NOMO-1 (cell line): ENCODE data around the gene THRB.
"Not testable (repeated sequence)": the region's sequence is repeated elsewhere in the genome, so short reads cannot be mapped to it uniquely, and the experiment has no call there.

Experiments
- DNase-seq, 2 experiments: peaks; one replicate each; lab custom pipeline; 2025; ENCODE audit not compliant: unreplicated experiment in 2 of 2; lab: John Stamatoyannopoulos, UW

Gene THRB

DNA sequence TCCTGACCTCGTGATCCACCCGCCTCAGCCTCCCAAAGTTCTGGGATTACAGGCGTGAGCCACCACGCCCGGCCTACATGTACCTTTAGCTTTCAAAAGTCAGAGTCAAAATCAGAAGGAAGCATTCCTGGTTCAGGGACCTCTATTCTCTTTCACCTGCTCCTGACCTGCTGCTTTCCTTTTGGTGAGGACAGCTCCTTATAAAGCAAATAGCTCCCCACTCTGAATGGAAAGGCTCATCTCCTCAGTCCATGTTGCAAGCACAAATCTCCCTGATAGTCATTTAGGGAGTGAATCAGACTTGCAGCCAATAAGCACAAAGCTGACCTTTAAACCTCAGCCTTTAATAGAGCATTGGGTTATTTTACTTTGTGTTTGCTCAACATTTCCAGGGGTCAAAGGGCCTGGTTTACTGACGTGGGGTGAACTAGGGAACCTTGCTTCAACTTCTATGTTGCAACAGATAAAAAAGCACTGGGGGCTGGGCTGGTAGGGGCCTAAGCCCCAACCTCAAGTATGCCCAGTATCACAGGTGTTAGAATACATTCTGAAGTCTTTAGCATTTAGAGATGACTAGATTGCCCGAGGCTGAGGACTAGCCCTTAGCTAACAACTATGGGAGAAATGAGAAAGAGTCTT lies 43.1 kb downstream of the THRB start:
- DNase-seq, result no peak

DNA sequence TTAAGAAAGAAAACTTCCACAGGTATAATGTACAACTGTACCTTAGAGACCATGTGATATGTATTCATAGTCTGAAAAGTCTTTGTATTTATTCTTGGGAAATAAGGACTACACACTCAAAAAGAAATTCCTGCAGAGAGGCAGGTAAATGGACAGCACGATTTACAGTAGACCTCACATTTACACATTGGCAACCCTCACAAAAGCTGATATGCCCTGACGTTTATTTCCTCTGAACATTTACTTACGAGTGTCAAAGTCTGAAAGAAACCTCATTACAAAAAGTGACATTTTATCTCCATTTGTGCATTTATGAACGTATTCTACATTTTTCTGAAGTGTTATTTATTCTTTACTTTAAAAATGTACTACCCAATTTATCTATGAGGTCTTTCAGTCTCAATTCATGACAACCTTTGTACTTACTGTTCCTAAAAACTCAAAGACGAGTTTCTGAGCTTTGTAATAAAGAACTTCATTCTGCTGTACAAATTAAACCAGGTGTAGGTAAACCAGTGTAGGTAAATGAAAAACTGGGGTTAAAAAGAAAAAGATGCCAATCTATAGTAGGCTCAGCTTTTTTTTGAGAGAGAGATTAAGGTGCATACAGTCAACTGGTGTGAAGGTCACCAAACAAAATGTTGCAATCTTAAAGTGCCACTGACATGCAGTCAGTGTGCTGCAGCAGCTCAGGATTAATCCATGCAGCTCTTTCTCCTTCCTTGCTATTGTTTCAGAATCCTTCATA lies 44.3 kb downstream of the THRB start:
- DNase-seq, result no peak

DNA sequence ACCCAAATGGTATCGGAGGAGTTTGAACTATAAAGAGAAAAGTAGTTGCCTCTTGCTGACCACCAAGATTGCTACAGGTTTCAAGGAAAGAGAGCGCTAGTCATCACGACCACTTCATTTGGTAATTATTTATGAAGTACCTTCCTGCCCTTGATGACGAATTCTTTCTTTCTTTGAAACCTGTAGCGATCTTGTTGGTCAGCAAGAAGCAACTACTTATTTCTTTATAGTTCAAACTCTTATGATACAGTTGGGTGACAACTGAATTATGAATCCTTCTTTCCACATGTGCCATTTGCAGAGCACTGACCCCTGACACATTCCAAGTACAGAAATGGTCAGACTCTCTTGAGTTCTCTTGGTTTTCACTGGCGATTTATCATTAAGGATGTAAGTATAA lies 46.8 kb downstream of the THRB start:
- DNase-seq, result no peak

DNA sequence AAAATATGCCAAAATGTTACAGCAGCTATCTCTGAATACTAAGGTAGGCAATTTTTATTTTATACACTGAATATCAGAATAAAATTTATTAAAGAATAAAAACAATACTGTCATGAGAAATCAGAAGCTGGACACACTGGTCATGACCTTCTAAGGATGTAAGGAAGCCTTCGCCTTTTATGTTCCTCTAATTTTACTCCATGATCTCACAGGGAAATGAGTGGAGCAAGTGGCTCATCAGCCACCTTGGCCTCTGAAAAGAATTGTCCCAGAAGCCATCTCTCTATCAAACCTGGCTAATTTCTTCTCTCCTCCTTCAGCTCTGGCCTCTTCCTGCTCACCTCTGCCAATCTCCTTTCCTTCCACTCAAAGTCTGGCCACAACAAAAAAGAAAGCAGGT lies 48.6 kb downstream of the THRB start:
- DNase-seq, result no peak

DNA sequence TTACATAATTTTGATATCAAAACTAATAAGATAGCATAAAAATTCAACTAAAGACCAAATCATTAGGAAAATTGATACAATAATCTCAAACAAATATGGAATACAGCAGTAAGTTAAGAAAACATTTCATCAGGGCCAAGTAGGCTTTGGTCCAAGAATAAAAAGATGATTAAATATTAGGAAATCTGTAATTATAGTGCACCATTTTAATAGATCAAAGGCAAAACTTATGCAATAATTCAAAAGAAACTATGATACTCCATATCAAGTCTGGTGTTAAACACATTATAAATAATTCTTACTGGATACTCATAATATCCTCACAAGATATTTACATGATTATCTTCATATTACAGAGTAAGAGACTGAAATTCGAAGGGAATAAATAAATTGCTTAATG lies 51.2 kb downstream of the THRB start:
- DNase-seq, result no peak

DNA sequence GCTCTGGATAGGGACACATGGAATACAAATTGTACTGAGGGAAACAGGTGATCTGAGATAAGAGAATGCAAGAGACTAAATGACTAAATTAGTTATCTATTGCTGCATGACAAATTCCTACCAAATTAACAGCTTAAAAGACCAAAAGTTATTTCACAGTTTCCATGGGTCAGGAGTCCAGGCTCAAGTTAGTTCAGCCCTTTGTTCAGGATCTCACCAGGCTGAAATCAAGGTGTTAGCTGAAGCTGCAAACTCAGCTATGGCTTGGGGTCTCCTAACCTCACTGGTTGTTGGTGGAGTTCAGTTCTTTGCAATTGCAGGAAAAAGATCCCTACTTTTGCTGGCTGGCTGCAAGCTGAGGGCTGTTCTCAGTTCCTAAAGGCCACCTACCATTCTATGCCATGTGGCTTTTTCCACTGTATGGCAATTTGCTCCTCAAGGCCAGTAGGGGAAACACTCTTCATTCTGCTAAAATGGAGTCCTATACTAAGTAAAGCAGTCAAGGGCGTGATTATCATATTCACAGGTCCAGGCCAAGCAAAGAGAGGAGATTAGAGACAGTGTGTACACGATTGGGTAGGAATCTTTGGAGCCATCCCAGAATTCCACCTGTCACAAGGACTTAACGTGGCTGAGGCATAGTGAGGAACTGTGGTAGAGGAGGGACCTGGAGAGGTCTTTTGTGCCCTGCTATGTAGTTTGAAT lies 53.7 kb downstream of the THRB start:
- DNase-seq, result no peak

DNA sequence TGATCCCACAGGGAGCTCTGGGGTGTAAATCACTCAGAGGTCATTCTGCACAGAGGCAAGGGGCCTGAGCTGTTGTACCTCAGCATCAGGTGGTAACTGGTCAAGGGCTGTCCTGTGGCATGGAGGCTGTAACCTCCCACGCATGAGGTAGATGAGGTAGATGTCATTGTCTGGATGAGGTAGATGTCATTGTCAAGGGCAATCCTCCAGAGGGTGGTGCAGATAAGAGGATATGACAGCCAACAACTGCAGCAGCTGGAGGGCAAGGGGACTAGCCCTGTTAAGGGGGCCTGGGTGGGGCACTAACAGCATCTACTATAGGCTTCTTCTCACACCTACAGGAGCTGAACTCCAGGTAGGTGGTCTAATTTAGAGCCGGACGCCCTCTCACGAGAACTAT lies 55.6 kb downstream of the THRB start:
- no peak for DNase-seq

DNA sequence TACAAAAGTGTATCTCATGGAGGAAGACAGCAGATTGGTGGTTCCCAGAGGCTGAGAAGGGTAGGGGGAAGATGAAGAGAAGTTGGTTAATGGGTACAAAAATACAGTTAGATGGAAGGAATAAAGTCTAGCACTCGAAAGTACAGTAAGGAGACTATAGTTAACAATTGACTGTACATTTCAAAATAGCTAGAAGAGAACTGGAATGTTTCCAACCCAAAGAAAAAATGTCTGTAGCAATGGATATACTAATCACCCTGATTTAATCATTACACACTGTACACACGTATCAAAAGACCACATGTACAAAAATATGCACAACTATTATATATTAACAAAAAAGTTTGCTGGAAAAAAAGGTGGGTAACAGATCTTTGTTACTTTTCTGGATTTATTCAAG lies 57.3 kb downstream of the THRB start:
- DNase-seq, result no peak

DNA sequence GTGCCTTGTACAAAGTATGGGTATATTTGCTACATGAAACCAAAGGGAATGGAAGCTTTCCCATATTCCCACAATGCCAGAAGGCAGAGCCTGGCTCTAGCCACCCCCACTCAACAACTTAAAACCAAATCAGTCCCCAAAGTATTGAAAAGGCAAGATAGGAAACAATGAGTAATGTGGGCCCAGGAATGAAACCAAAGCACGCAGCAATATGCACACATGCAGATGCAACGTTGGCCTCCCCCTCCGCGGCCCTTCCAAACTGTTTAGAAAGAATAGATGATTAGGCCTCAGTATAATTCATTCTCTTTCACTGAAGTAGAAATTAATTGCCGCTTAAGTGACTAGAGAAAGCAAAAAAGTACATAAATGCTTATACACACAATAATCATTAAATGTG lies 59.1 kb downstream of the THRB start:
- DNase-seq, result no peak

DNA sequence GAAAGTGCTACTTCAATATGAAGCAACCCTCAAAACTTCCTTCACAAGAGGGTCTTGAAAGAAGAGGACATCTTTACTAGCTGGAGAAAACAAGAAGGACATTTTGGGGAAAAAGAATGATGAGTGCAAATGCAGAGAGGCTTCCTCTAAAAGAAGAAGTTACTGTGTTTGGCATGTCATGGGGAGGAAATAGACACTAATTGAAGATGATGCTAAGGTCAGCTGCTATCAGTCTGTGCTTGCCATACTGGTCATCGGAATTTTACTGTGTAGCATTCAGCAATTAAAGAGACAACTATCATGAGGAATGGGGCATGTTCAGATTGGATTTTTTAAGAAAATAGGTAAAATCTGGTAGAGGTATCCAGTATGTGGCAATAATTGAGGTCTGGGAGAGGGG lies 60.0 kb downstream of the THRB start:
- DNase-seq, result no peak

DNA sequence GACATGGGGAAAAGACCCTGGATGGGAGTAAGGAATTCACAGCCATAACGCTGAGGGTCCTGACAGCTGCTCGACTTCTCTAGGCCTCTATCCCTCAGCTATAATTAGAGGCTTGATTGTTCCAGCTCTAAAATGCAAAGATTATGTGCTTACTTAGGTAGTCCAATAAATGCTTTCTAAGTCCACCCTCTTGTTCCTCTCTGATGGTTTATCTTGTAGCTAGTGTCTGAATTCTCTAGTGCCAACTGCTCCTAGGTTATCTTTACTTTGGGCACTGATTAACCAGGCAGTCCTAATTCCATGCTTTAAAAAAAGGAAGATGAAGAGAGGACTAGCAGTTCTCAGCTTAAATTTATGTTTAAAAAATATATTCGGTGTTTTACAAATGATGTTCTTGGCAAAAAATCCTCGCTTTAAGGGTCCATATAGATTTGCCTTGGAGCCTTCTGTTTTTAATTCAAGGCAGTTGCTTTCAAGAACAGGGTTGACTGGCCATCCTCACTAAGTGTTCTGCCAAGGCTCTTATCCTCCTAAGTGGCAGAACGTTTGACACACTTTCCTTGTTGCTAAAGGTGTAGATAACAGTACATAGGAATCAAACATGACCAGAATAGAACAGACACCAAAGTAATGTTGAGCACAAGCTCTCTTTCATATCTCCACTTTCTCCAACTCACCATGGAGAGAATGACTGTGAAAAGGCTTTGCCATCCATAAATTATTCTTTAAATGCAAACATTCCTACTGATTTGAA lies 60.6 kb downstream of the THRB start:
- DNase-seq, result no peak

DNA sequence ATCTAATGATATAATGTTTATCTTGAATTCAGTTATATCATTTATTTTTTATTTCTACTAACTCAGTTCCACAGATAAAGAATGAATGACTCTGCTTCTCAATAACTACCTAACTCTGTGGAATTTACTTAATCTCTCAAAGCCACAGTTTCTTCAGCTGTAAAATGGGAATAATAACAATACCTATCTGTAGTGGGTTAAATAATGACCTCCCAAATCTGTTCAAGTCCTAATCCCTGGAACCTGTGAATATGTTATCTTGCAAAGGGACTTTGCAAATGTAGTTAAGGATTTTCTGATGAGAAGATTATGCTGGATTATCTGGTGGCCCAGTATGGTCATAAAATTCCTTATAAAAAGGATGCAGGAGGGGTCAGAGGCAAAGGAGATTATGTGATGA lies 61.7 kb downstream of the THRB start:
- DNase-seq, result no peak

DNA sequence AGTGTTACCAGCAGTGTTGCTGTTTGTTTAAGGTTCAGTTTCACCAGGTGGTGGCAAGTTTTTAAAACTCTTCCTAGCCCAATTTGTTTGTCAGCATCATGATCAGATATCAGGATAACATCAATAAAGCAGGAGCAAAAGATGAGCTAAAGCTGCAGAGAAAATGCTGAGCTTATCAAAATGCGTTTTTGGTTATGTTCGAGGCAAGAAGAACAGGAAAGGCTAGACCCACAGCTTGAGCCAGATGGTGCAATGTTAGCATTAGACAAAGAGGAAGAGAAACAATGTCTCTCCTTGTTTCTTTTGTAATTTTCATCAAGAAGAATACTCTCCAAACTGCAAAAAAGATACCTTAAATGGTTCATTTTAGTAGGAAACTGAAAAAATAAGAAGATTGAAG lies 66.2 kb downstream of the THRB start:
- no peak for DNase-seq

DNA sequence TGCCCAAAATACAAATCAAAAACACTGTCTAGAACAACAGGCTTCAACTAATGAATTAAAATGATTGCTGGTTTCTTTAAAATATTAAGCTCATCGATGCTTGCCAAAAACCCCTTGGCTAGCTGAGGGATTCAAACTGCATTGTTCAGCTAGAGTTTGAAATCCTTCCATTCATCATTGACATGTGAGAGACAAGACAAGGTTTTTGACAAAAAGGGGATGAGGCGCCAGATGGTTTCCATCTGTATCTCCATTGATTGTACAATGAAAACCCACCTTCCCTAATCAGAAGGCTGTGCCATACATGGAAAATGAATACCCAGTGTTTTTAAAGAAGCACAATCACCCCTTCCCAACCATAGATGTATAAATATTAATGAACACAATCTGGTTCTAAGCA lies 67.8 kb downstream of the THRB start:
- no peak for DNase-seq

DNA sequence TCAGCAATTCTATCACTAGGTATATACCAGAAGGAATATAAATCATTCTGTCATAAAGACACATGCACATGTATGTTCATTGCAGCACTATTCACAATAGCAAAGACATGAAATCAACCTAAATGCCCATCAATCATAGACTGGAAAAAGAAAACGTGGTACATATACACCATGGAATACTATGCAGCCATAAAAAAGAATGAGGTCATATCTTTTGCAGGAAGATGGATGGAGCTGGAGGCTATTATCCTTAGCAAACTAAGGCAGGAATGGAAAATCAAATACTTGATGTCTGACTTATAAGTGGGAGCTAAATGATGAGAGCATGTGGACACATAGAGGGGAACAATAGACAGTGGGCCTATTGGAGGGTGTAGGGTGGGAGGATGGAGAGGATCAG lies 73.8 kb downstream of the THRB start:
- not testable (repeated sequence) for DNase-seq

DNA sequence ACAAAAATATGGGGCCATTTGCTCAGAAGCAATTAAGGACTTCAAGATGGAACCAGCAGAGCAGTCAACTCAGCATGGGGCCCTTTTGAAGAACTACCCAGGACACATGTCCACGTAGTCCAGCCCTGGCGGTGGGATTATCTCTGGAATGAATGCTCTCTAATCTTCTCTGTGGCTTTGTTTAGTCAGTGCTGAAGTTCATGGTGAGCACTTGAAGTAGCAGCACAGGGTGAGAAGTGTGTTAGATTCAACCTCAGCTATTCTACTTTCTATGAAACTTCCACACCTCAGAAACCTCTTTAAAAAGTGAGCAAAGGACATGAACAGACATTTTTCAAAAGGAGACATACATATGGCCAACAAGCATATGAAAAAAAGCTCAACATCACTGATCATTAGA lies 74.4 kb downstream of the THRB start:
- no peak for DNase-seq

DNA sequence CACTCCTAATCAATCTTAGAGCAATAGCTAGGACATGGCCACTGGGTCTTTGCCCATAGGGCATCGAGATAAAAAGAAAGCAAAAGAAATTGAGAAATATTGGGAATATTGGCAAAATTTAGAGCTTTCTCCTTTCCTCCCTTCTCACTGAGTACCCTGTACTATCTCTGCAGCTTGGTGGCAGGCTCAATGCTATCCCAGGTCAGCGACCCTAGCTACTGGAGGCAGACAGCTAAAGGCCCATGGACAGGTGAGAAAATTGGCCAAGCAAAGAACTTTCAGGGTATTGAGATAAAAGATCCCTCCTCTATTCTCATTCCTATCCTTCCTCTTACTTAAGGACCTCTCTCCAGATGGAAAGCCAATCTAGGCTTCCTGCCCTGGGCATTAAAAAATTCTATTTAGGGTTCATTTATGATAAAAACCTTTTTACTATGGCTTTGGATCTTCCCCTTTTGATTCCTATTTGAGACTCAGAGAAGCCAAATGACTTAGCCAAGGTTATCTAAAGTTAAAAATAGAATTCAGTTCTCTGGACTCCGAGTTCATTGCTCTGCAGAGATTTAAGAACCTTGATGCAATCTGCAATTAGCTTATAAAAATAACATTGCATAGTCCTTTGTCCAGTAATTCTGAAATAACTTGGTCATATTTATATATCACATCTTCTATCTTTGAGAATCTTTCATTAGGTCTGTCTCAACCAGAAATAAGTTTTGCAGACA lies 75.4 kb downstream of the THRB start:
- no peak for DNase-seq

DNA sequence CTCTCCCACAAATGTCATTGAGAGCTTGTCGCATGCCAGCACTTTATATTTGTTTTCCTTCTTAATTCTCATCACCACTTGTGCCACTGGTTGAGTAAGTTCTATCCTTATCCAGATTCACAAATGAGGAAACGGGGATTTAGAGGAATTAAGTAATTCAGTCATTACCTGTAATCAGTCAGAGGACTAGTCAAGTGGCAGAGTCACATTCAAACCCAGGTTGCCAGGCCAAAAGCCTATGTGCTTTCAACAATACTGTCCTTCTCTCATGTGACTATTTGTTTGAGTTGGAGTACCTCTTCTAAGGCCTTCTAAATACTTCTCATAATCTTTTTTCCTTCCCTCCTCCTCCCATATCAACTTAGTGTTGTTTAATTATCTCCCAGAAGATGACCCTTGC lies 76.9 kb downstream of the THRB start:
- no peak for DNase-seq

DNA sequence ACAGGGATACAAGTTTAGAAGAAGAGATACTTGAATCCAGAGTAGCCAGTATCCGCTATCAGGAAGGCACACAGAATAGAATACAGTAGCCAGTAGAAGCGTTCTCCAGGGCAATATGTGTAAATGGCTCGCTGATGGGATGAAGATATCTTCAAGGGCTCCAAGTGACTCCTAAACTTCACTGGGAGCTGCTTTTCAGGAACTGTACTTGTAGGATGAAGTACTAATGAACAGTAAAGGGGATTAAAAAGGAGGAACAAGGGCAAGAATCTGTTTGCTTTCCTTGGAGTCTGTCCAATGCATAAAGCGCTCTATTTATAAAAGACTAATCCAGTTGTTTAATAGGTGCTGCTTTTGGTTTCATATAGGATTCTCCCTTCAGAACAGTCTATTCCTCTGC lies 78.4 kb downstream of the THRB start:
- DNase-seq, result no peak

DNA sequence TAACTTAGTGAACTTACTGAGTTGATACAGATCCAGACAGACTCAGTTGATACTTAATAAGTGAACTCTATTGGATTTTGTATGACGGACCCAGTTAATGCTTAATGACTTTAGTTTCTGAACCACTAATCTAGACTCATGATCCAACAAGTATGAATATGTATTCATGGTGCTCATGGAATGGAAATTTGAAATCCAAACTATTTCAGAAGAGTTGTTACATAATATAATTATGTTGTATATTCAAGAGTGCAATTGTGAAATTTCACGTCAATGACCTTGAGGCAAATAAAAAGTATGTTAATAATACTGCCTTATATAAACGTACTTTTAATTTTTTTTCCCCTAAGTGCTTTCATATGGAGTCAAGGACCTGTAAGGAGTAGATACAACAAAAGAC lies 78.8 kb downstream of the THRB start:
- no peak for DNase-seq

DNA sequence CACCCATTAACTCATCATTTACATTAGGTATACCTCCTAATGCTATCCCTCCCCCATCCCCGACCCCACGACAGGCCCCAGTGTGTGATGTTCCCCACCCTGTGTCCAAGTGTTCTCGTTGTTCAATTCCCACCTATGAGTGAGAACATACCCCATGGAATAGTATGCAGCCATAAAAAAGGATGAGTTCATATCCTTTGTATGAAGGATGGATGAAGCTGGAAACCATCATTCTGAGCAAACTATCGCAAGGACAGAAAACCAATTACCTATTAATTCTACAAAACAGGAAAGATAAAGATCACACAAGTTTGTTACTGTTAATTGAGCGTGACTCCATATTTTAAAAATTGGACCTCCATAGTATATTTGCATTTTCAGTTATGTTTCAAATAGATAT lies 81.0 kb downstream of the THRB start:
- not testable (repeated sequence) for DNase-seq
